ENCODE measurements around the gene SERPINA9.

The SERPINA9 gene

DNA sequence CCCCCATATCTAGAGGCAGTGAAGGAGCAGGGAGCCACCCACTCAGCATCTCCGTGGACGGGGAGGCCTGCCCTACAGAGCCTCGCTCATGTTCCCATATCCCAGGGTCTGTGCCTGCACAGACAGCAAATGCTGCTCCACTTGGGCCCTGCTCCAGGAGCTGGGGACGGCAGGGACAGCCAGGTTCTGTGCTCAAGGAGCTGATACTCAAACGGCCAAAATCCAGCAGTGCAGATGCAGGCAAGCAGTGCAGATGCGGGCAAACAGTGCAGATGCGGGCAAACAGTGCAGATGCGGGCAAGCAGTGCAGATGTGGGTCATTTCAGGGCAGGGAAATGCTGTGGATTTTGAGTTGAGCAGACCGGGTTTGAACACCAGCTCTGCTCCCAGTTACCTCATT is 39.4 kb upstream of the SERPINA9 start:
- TF ChIP-seq EP300 (IDR thresholded peaks at IDR 0.05; ENCODE audit: borderline replicate concordance) (no peak), EGR1 (IDR thresholded peaks at IDR 0.05) (no peak), CEBPB (IDR thresholded peaks at IDR 0.05) (no peak), REST (IDR thresholded peaks at IDR 0.05; ENCODE audit: low read depth) (no peak), ZBTB7A (IDR thresholded peaks at IDR 0.05; ENCODE audit: low read depth) (no peak), TEAD4 (IDR thresholded peaks at IDR 0.05) (no peak), RAD21 (IDR thresholded peaks at IDR 0.05; ENCODE audit: low read depth) (no peak), TCF12 (IDR thresholded peaks at IDR 0.05; ENCODE audit: low read depth) (no peak), TAF1 (IDR thresholded peaks at IDR 0.05; ENCODE audit: low read depth) (no peak), NFIC (IDR thresholded peaks at IDR 0.05) (no peak), YY1 (IDR thresholded peaks at IDR 0.05; ENCODE audit: low read depth) (no peak), FOXM1 (IDR thresholded peaks at IDR 0.05; ENCODE audit: borderline replicate concordance, low read depth) (no peak), MAX (IDR thresholded peaks at IDR 0.05) (no peak), CREB1 (IDR thresholded peaks at IDR 0.05; ENCODE audit: low read depth) (no peak)
- TF ChIP-seq, protein P1, sequence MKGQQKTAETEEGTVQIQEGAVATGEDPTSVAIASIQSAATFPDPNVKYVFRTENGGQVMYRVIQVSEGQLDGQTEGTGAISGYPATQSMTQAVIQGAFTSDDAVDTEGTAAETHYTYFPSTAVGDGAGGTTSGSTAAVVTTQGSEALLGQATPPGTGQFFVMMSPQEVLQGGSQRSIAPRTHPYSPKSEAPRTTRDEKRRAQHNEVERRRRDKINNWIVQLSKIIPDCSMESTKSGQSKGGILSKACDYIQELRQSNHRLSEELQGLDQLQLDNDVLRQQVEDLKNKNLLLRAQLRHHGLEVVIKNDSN (IDR thresholded peaks at IDR 0.05), result no peak

GRCh38 chr14:94514351-94514750 is 38.4 kb upstream of the SERPINA9 start:
- TF ChIP-seq CREB1 (IDR thresholded peaks at IDR 0.05; ENCODE audit: low read depth), result no peak
- no peak for TF ChIP-seq EGR1 (IDR thresholded peaks at IDR 0.05)

- no peak for TF ChIP-seq EP300 (IDR thresholded peaks at IDR 0.05; ENCODE audit: borderline replicate concordance)
- TF ChIP-seq NFIC (IDR thresholded peaks at IDR 0.05), result no peak
- no peak for TF ChIP-seq REST (IDR thresholded peaks at IDR 0.05; ENCODE audit: low read depth)
- no peak for TF ChIP-seq EGR1 (IDR thresholded peaks at IDR 0.05)
- TF ChIP-seq MAX (IDR thresholded peaks at IDR 0.05), result no peak
- TF ChIP-seq, protein P1 (IDR thresholded peaks at IDR 0.05), result no peak
- TF ChIP-seq FOXM1 (IDR thresholded peaks at IDR 0.05; ENCODE audit: borderline replicate concordance, low read depth), result no peak
- TF ChIP-seq TCF12 (IDR thresholded peaks at IDR 0.05; ENCODE audit: low read depth), result no peak
Measured at GRCh38 chr14:94509356-94509755, 33.4 kb upstream of the SERPINA9 start, which contains the start of gene SERPINA12. Gene SERPINA12 (minus strand): TSS chr14:94509469. CDS start chr14:94498397, 11,072 bp downstream.

- TF ChIP-seq RAD21 (IDR thresholded peaks at IDR 0.05; ENCODE audit: low read depth) (no peak), TEAD4 (IDR thresholded peaks at IDR 0.05) (no peak), EP300 (IDR thresholded peaks at IDR 0.05; ENCODE audit: borderline replicate concordance) (no peak), REST (IDR thresholded peaks at IDR 0.05; ENCODE audit: low read depth) (no peak), ZBTB7A (IDR thresholded peaks at IDR 0.05; ENCODE audit: low read depth) (no peak), EGR1 (IDR thresholded peaks at IDR 0.05) (no peak), NFIC (IDR thresholded peaks at IDR 0.05) (no peak)
- TF ChIP-seq, protein P1 (IDR thresholded peaks at IDR 0.05), result no peak
Measured at GRCh38 chr14:94505641-94506040, 29.6 kb upstream of the SERPINA9 start.

GRCh38 chr14:94505206-94505605 is 29.2 kb upstream of the SERPINA9 start:
- TF ChIP-seq NFIC (IDR thresholded peaks at IDR 0.05) (no peak), EP300 (IDR thresholded peaks at IDR 0.05; ENCODE audit: borderline replicate concordance) (no peak), TAF1 (IDR thresholded peaks at IDR 0.05; ENCODE audit: low read depth) (no peak), YY1 (IDR thresholded peaks at IDR 0.05; ENCODE audit: low read depth) (no peak), TEAD4 (IDR thresholded peaks at IDR 0.05) (no peak), FOXM1 (IDR thresholded peaks at IDR 0.05; ENCODE audit: borderline replicate concordance, low read depth) (no peak), ZBTB7A (IDR thresholded peaks at IDR 0.05; ENCODE audit: low read depth) (no peak), REST (IDR thresholded peaks at IDR 0.05; ENCODE audit: low read depth) (no peak), TCF12 (IDR thresholded peaks at IDR 0.05; ENCODE audit: low read depth) (no peak), EGR1 (IDR thresholded peaks at IDR 0.05) (no peak), CREB1 (IDR thresholded peaks at IDR 0.05; ENCODE audit: low read depth) (no peak), RAD21 (IDR thresholded peaks at IDR 0.05; ENCODE audit: low read depth) (no peak), MAX (IDR thresholded peaks at IDR 0.05) (no peak)
- TF ChIP-seq, protein P1 (IDR thresholded peaks at IDR 0.05), result no peak

All from Ishikawa (cell line).